Coronary artery (tissue), 2 donors: ENCODE results near the gene DEAF1.

Source experiments
- DNase-seq: peaks from one replicate; pipeline ENCODE4 v3.0.0-alpha.2; 2017; ENCODE audit warnings: low spot score
- H3K27ac ChIP-seq, 2 donors: fragments of 200-600 bp; sonication (generic); one replicate each; pipeline ENCODE4 v1.5.1; 2016 to 2019
- H3K4me3 ChIP-seq: fragments of 200-600 bp; sonication (generic); 2 replicates; pipeline ENCODE4 v1.5.1; 2016; ENCODE audit warnings: mild to moderate bottlenecking, moderate library complexity
- CTCF ChIP-seq: fragments of 200-600 bp; sonication (generic); IDR thresholded peaks from one replicate; pipeline ENCODE4 v1.5.1; 2019; ENCODE audit warnings: antibody characterized with exemption

DEAF1 gene

GRCh38 chr11:728901-729491, 34.0 kb upstream of the DEAF1 start:
- H3K27ac ChIP-seq: peak overlapping the region; percentile 57 to 92
- no peak for DNase-seq
- no peak overlapping the region for H3K4me3 ChIP-seq
- no peak for TF ChIP-seq CTCF

GRCh38 chr11:727859-728748, 33.1 kb upstream of the DEAF1 start:
- peak overlapping the region; percentile 57 to 92 for H3K27ac ChIP-seq
- peak overlapping the region; percentile 1 for H3K4me3 ChIP-seq
- peak; percentile 97 for TF ChIP-seq CTCF
- DNase-seq: peak; percentile 95

GRCh38 chr11:727281-727701, 32.3 kb upstream of the DEAF1 start:
- no peak for TF ChIP-seq CTCF
- peak overlapping the region; percentile 1 for H3K4me3 ChIP-seq
- peak; percentile 74 for DNase-seq
- peak overlapping the region; percentile 57 to 92 for H3K27ac ChIP-seq

- Histone ChIP-seq H3K27ac (peak overlapping the region; percentile 57 to 92), H3K4me3 (peak overlapping the region; percentile 59)
- no peak for TF ChIP-seq CTCF
- peak; percentile 77 for DNase-seq
Measured at GRCh38 chr11:726278-727220, 31.5 kb upstream of the DEAF1 start.

GRCh38 chr11:725624-726202, 30.7 kb upstream of the DEAF1 start:
- H3K27ac ChIP-seq: peak overlapping the region in 1 of 2 donors; percentile 92
- TF ChIP-seq CTCF: no peak
- DNase-seq: no peak
- peak overlapping the region; percentile 59 for H3K4me3 ChIP-seq

GRCh38 chr11:724778-725386, 29.9 kb upstream of the DEAF1 start:
- no peak for DNase-seq
- no peak overlapping the region for H3K27ac ChIP-seq

More at GRCh38 chr11:724778-725386, 29.9 kb upstream of the DEAF1 start:
- H3K4me3 ChIP-seq: no peak overlapping the region
- no peak for TF ChIP-seq CTCF
